HK-2 (cell line): ENCODE data around the gene CARNS1.
A peak's percentile ranks its signal among the peaks of the same experiment; 100 is the strongest.
"Not testable (repeated sequence)": the region's sequence is repeated elsewhere in the genome, so short reads cannot be mapped to it uniquely, and the experiment has no call there.

Experiments
- DNase-seq: peaks from one replicate; pipeline ENCODE4 v3.0.0-alpha.2; 2018; ENCODE audit not compliant: unreplicated experiment

The CARNS1 gene

DNA sequence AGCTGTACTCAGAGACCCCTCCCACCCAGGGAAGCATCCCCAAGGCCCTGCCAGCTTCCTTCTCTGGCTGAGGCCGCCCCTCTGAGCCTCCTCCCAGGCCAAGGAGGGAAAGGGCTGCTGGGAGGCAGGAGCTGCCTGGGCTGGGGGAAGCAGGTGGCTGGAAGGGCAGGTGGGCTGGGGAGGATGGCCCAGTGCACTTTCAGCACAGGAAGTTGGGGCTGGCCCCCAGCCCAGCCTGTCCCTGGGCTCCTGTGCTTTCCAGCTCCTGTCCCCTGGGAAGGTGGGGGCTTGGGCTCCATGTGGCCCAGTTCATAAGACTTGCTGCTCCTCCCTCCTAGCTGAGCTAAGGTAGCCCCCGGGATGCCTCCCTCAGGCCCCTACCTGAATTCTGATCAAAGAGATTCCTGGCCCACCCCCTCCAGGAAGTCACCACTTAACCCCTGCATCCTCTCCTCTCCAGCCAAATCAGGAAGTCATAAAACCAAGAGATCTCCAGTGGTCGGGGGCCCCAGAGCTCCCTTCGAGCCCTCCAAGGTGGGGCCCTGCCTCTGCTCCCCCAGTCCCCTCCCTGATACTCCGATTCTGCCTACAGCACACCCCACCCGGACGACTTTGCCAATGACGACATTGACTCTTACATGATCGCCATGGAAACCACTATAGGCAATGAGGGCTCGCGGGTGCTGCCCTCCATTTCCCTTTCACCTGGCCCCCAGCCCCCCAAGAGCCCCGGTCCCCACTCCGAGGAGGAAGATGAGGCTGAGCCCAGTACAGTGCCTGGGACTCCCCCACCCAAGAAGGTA is 18.7 kb upstream of the CARNS1 start:
- no peak for DNase-seq

- no peak for DNase-seq
Measured at GRCh38 chr11:67397536-67397935, 17.9 kb upstream of the CARNS1 start.

DNA sequence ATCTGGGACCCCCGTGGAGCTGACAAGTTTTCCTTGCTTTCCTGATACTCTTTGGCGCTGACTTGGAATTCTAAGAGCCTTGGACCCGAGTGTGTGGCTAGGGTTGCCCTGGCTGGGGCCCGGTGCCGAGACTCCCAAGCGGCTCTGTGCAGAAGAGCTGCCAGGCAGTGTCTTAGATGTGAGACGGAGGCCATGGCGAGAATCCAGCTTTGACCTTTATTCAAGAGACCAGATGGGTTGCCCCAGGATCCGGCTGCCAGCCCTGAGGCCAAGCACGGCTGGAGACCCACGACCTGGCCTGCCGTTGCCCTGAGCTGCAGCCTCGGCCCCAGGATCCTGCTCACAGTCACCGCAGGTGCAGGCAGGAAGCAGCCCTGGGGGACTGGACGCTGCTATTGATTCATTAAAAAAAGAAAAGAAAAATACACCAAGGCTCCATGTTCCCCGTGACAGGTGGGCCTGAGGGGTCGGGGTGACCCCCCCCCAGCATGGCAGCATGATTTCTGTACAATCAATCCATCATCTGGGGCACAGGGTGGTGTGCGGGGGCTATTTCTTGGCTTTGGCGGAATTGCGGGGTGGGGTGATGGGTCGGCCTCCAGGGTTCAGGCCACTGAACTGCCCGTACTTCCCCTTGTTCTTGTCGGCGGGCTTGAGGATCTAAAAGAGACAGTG is 17.4 kb upstream of the CARNS1 start:
- DNase-seq: no peak

GRCh38 chr11:67398661-67399563 is 16.6 kb upstream of the CARNS1 start:
- DNase-seq: no peak

- no peak for DNase-seq
Measured at GRCh38 chr11:67400251-67400941, 15.1 kb upstream of the CARNS1 start.

- no peak for DNase-seq
Measured at GRCh38 chr11:67400942-67401494, 14.5 kb upstream of the CARNS1 start.

- DNase-seq: peak; percentile 87
Measured at GRCh38 chr11:67401495-67402191, 13.8 kb upstream of the CARNS1 start, which contains the start of gene PPP1CA. Gene PPP1CA, minus strand, starts transcription at chr11:67401858. Its CDS starts 76 bp downstream, at chr11:67401782.

- DNase-seq: not testable (repeated sequence)
Measured at GRCh38 chr11:67402192-67402839, 13.2 kb upstream of the CARNS1 start.

DNA sequence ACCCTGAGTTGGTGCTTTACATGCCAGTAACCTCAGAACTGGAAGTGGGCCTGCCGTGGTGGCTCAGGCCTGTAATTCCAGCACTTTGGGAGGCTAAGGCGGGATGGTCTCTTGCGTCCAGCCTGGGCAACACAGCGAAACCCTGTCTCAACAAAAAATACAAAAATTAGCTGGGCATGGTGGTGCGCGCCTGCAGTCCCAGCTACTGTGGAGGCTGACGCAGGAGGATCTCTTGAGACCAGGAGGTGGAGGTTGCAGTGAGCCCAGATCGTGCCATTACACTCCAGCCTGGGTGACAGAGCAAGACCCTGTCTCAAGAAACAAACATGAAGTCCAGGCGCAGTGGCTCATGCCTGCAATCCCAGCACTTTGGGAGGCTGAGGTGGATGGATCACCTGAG is 12.4 kb upstream of the CARNS1 start:
- not testable (repeated sequence) for DNase-seq

GRCh38 chr11:67404515-67405195 is 10.8 kb upstream of the CARNS1 start:
- DNase-seq: no peak

DNA sequence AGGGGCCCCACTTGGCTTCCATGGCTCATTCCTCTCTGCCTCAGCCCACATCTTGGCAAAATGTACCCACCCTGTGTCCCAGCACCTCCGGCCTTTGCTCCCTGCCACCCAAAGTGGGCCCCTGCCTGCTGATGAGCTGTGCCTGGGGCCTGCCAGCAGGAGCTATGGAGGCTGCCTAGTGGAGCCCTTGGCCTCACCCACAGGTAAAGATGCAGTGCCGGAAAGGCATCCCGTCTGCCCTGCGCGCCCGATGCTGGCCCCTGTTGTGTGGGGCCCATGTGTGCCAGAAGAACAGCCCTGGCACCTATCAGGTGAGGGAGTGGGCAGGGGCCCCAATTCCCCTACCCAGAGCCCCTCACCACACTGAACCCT is 10.3 kb upstream of the CARNS1 start:
- no peak for DNase-seq

DNA sequence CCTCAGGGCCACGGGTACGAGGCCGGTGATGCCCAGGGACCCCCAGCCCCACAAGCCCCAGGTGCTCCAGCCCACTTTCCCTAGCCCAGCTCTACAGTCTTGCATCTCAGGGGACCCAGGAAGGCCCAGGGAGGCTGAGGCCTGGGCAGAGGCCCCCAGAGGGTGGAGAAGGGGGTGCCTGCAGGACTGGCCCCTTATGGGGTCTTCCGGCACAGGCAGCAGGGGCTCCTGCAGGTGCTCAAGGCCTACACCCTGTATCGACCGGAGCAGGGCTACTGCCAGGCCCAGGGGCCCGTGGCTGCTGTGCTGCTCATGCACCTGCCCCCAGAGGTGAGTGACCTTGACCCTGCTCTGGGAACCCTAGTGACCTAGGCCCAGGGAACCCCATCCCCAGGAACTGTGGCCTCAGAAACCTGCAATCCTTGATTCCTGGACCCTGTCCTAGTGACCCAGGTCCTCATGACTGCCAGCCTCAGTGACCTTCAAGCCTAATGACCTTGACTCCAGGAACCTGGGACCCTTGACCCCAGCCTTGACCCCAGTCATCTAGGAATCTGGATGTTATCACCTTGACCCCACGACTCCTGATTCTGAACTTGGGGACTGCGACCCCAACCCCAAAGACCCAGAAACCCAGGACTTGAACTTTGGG is 9.7 kb upstream of the CARNS1 start:
- DNase-seq: no peak

- DNase-seq: no peak
Measured at GRCh38 chr11:67406420-67406968, 9.0 kb upstream of the CARNS1 start.

DNA sequence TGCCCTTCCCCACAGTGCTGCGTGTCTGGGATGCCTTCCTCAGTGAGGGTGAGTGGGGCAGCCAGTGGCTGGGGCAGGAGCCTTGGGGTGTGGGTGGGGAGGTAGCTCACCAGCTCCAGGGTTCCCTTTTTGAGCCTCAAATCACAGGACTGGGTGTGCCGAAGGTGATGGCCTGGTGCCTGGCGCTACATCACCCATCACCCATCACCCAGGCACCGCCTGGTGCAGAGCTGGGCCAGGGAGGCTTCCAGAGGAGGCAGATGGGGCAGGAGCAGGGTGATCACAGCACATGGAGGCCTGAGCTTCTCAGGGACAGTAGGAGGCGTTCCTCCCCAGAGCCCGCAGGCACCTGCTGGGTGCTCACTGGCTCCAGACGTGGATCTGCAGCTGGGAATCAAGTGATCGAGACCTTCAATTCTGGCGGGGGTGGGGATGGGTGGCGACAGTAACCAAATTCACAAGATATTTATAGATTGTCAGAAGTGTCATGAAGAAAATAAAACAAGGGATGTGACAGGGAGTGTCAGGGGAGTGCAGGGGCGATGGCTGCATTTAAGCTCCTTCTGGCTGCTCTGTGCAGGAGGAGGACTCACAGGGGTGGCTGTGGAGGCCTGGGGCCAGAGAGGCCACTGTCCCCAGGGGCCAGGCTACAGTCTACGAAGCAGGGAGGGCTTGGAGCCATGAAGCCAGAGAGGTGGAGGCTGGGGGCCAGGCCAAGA is 8.3 kb upstream of the CARNS1 start:
- DNase-seq: no peak

DNA sequence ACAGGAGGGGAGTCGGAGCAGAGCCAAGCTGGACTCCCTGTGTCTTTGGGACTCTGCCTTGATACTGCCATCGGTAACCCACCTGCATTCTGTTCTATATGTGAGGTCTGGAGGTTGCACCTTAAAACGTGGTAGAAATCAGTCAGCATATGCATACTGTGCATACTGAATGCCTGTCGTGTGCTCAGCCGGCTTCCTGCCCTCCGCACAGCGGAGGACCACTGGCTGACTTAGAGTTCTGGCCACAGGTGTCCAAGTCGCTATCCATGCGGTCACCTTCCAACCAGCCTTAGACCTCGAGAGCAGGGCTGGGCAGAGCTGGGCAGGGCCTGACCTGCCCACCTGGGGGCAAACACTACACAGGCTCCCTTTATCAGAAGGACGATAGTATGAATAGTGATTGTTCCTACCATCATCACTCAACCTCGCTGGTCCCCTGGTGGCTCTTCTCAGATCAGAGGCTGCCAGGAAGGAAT is 7.8 kb upstream of the CARNS1 start:
- no peak for DNase-seq

DNA sequence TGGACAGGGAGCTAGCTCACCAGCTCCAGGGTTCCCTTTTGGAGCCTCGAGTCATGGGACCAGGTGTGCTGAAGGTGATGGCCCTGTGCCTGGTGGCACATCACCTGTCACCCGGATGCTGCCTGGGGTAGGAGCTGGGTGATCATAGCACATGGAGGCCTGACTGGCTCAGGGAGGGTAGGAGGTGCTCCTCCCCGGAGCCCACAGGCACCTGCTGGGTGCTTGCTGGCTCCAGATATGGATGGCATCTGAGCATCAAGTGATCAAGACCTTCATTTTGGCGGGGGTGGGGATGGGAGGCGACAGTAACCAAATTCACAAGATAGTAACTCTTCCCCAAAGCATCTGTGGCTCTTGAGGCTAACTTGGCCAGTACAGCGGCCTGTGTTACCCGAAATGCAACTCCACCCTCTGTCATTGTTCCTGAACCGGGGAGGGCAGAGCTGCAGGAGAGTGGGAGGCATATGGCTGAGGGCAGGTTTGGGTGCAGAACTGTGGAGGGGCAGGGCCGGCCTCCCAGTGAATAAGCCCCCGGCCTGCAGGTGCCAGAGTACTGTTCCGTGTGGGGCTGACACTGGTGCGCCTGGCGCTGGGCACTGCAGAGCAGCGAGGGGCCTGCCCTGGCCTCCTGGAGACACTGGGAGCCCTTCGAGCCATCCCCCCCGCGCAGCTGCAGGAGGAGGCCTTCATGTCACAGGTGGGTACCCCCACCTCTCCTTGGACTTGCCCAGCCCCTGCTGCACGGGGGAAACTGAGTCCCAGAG is 6.9 kb upstream of the CARNS1 start:
- DNase-seq: no peak

- no peak for DNase-seq
Measured at GRCh38 chr11:67409261-67409666, 6.2 kb upstream of the CARNS1 start.
